Thoracic aorta (tissue), 2 donors: ENCODE results near the gene PDE7B. TPM values are rescaled to one million over a fixed set of nuclear protein-coding genes. Genes with fewer than 3 reads are reported as not detected.

Source experiments
- ATAC-seq: fragments of 150-250 bp; one replicate; pipeline ENCODE4 v1.8.0; 2017; ENCODE audit warnings: low read depth; ENCODE audit not compliant: insufficient number of reproducible peaks, low FRiP score
- DNase-seq: peaks from one replicate; pipeline ENCODE4 v3.0.0-alpha.2; 2020; ENCODE audit warnings: low spot score
- H3K27ac ChIP-seq, 2 donors: fragments of 200-600 bp; sonication (generic); 1 replicate in 1 of 2; 2 replicates in 1 of 2; pipeline ENCODE4 v1.5.1; 2016; ENCODE audit warnings: mild to moderate bottlenecking in 2 of 2, moderate library complexity in 2 of 2
- H3K27me3 ChIP-seq: fragments of 200-600 bp; sonication (generic); replicated peaks from 2 replicates; pipeline ENCODE4 v1.6.0; 2016; ENCODE audit warnings: mild to moderate bottlenecking; ENCODE audit not compliant: insufficient read depth
- H3K36me3 ChIP-seq: fragments of 200-600 bp; sonication (generic); one replicate; pipeline ENCODE4 v1.5.1; 2016
- H3K4me1 ChIP-seq, 2 donors: fragments of 200-600 bp; sonication (generic); 1 replicate in 1 of 2; 2 replicates in 1 of 2; pipeline versions ENCODE4 v1.5.1 to v1.6.0; 2016; ENCODE audit warnings: low read depth in 2 of 2, mild to moderate bottlenecking in 1 of 2; ENCODE audit not compliant: control insufficient read depth in 1 of 2
- H3K4me3 ChIP-seq: fragments of 200-600 bp; sonication (generic); 2 replicates; pipeline ENCODE4 v1.5.1; 2016; ENCODE audit warnings: mild to moderate bottlenecking
- H3K9me3 ChIP-seq: fragments of 200-600 bp; sonication (generic); 2 replicates; pipeline ENCODE4 v1.5.1; 2016
- CTCF ChIP-seq: fragments of 200-600 bp; sonication (generic); IDR thresholded peaks from one replicate; pipeline ENCODE4 v1.5.1; 2019; ENCODE audit warnings: antibody characterized with exemption
- total RNA-seq, 2 donors: library from RNA; depleted of rRNA; stranded (reverse); fragments of >200 nt; gene quantifications; one replicate each; pipeline versions ENCODE4 v1.1.0 to v1.2.3, GENCODE V29; 2016

Gene PDE7B
- total RNA-seq, 2 donors from 2014 or later = 2.6 to 13.2 TPM

DNA sequence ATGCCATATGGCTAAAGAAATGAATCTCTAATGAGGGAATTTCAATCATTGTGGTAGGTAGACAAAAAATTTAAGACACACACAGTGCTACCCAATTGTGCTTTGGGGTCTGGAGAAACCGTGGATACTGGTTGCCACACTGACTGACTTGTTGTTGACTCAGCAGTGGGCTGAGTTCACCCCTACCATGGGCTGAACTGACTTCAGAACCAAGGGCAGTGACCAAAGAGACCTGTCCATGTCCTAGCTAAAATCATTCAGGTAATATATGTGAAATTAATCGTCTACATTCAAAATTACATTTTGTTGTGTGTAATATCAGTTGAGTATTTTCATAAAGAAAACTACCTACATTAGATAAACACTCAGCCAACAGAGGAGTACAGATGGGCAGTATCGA, 131.6 kb downstream of the PDE7B start:
- H3K4me3 ChIP-seq = no peak overlapping the region
- H3K36me3 ChIP-seq = no peaks in the 10 kb centered on the region
- no peak for DNase-seq
- ATAC-seq = no peak
- no peaks in the 10 kb centered on the region for H3K4me1 ChIP-seq
- TF ChIP-seq CTCF = no peak
- no peaks in the 10 kb centered on the region for H3K27me3 ChIP-seq
- H3K27ac ChIP-seq = no peak overlapping the region
- no peaks in the 10 kb centered on the region for H3K9me3 ChIP-seq

- no peaks in the 10 kb centered on the region for H3K27me3 ChIP-seq
- no peak overlapping the region for H3K27ac ChIP-seq
- H3K9me3 ChIP-seq = no peaks in the 10 kb centered on the region
- no peaks in the 10 kb centered on the region for H3K36me3 ChIP-seq
- H3K4me1 ChIP-seq = no peaks in the 10 kb centered on the region
- no peak overlapping the region for H3K4me3 ChIP-seq
- TF ChIP-seq CTCF = no peak
- DNase-seq (no peak), ATAC-seq (no peak)
Measured at GRCh38 chr6:135983718-135984343, 132.3 kb downstream of the PDE7B start.

DNA sequence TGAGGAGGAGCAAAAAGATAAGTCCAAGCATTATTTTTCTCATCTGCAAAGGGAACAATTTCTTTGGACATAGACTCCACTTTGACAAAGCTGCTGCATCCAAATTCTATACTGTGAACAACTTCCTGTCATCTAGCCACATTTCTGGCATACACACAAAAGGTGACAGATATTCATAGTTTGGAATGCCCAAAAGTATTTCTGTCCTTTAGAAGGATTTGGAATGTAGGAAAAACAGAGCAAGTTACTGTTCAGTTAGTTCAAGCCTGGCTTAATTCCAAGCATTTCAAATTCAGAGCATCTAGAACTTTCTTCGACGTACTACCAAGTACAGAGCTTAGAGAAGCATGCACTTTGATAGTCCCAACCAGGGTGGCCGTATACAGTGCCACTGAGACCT, 134.0 kb downstream of the PDE7B start:
- H3K27me3 ChIP-seq = no peaks in the 10 kb centered on the region
- no peak for TF ChIP-seq CTCF

GRCh38 chr6:135987226-135987625, 135.7 kb downstream of the PDE7B start:
- H3K27ac ChIP-seq = no peak overlapping the region
- ATAC-seq (no peak), DNase-seq (no peak)
- TF ChIP-seq CTCF = no peak
- no peak overlapping the region for H3K4me3 ChIP-seq
- no peaks in the 10 kb centered on the region for H3K9me3 ChIP-seq
- H3K36me3 ChIP-seq = no peaks in the 10 kb centered on the region
- H3K4me1 ChIP-seq = no peaks in the 10 kb centered on the region
- H3K27me3 ChIP-seq = no peaks in the 10 kb centered on the region

More for the DNA sequence above, 134.0 kb downstream of the PDE7B start:
- Histone ChIP-seq H3K4me1 (no peaks in the 10 kb centered on the region), H3K4me3 (no peak overlapping the region), H3K9me3 (no peaks in the 10 kb centered on the region), H3K27ac (no peak overlapping the region), H3K36me3 (no peaks in the 10 kb centered on the region)
- ATAC-seq (no peak), DNase-seq (no peak)

DNA sequence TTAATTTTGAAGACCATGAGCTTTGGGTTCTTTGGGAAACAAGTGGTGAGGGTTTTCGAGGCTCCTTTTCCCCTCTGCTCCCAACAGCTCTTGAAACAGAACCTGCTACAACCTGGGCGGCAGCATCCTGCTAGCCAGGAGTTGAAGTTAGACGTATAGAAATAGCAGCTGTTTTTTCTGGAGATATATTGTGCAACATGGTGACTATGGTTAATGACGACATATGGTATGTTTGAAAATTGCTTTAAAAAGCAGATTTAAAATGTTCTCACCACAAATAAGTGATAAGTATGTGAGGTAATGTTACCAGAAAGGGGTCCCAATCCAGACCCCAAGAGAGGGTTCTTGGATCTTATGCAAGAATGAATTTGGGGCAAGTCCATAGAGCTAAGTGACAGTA, 138.9 kb downstream of the PDE7B start:
- Histone ChIP-seq H3K9me3 (no peaks in the 10 kb centered on the region), H3K27me3 (no peaks in the 10 kb centered on the region), H3K27ac (no peak overlapping the region), H3K4me1 (no peaks in the 10 kb centered on the region), H3K4me3 (no peak overlapping the region), H3K36me3 (no peaks in the 10 kb centered on the region)
- no peak for TF ChIP-seq CTCF
- DNase-seq (no peak), ATAC-seq (no peak)
